GM12875 (cell line): ENCODE data around the gene SMOC2.

Experiments used
- H3K4me3 ChIP-seq: one replicate; pipeline ENCODE4 v1.5.1; 2011; ENCODE audit warnings: low read depth, low read length, control low read depth
- CTCF ChIP-seq: IDR thresholded peaks from 2 replicates; pipeline ENCODE4 v1.5.1; 2011; ENCODE audit warnings: low read depth, mild to moderate bottlenecking, control low read depth, inconsistent platforms, low read length, moderate library complexity, borderline replicate concordance; ENCODE audit not compliant: insufficient read depth

Gene SMOC2

GRCh38 chr6:168485818-168486217 lies 44.8 kb downstream of the SMOC2 start:
- H3K4me3 ChIP-seq: no peak overlapping the region
- TF ChIP-seq CTCF: no peak

DNA sequence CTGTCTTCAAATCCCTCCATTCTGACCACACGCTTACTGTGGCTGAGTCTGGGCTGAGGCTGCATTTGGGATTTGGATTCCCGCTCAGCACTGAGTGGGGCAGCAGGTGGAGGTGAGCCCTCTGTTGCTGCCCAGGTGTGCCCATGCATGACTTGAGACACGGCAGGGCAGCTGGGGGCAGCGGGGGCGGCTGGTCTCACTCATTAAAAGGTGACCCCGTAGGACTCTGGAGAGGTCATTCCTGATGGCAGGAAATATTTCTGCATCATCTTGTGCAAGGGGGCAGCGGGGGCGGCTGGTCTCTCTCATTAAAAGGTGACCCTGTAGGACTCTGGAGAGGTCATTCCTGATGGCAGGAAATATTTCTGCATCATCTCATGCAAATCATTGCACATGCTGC lies 49.8 kb downstream of the SMOC2 start:
- no peak overlapping the region for H3K4me3 ChIP-seq
- no peak for TF ChIP-seq CTCF

- no peak for TF ChIP-seq CTCF
- H3K4me3 ChIP-seq: no peak overlapping the region
Measured at GRCh38 chr6:168493976-168494375, 53.0 kb downstream of the SMOC2 start.

GRCh38 chr6:168494726-168495125 lies 53.7 kb downstream of the SMOC2 start:
- no peak for TF ChIP-seq CTCF
- H3K4me3 ChIP-seq: no peak overlapping the region

GRCh38 chr6:168495133-168495532 lies 54.1 kb downstream of the SMOC2 start:
- H3K4me3 ChIP-seq: no peak overlapping the region
- no peak for TF ChIP-seq CTCF

DNA sequence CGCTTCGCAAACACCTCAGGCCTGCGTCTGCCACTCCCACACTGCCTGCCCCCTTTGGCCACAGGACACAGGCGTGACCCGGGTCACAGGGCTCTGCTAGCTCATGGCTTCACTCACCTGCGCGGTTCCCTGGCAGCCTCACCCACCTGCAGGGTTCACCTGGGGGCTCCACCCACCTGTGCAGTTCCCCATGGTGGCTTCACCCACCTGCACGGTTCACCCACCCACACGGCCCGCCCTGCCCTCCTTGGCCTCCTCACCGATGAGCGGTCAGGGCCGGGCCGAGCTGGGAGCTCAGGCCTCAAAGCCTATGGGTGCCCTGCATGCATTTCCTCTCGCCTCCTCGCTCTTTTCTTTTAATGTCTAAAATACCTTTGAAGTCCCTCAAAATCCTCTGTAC lies 54.7 kb downstream of the SMOC2 start:
- no peak overlapping the region for H3K4me3 ChIP-seq
- no peak for TF ChIP-seq CTCF

DNA sequence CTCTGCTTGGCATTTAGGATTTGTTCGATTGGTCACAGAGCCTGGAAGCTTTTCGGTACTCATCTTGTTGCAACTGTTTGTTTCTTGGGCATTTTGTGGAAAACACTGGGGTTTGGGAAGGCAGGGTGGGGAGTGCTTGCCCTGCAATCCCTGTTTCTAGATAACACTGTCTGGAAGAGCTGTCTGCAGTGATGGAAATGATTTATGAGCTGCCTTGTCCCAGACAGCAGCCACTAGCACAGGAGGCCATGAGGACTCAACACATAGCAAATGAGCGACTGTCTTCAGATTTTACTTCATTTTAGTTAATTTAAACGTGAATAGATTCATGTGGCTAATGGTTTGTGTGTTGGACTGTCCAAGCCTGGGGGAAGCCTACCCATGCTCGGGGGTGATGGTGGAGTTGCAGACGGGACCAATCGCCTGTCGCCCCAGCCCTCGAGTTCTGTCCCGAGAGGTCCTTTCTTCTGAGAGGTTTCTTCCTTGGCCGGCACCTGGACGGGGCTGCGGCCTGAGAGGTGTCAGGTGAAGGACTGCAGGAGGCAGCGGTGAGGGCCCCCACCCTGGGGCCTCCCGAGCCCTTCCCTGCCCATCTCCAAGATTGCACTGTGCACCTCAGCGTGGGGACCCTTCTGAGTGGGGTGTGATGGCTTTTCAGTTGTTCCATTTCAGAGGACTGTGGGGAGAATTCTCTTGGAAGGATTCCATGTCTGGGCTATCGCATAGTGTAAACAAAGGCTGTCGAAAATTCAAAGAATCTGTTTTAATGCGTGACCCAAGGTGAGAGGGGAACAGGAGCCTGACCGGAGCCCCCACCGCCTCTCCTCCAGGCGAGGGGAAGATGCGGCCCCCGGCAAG lies 55.4 kb downstream of the SMOC2 start:
- TF ChIP-seq CTCF: no peak
- no peak overlapping the region for H3K4me3 ChIP-seq
